Stimulated activated naive CD4-positive, alpha-beta T cell (primary cell): ENCODE data around the gene DENND2A.
"Not testable (repeated sequence)": the region's sequence is repeated elsewhere in the genome, so short reads cannot be mapped to it uniquely, and the experiment has no call there.

Experiments
- DNase-seq, 6 experiments: peaks; one replicate each; lab custom pipeline; 2025; lab: John Stamatoyannopoulos, UW

The DENND2A gene

GRCh38 chr7:140544388-140544826 is 96.2 kb downstream of the DENND2A start:
- DNase-seq = no peak

- DNase-seq = no peak
Observed at GRCh38 chr7:140542228-140542603, 98.4 kb downstream of the DENND2A start.

DNA sequence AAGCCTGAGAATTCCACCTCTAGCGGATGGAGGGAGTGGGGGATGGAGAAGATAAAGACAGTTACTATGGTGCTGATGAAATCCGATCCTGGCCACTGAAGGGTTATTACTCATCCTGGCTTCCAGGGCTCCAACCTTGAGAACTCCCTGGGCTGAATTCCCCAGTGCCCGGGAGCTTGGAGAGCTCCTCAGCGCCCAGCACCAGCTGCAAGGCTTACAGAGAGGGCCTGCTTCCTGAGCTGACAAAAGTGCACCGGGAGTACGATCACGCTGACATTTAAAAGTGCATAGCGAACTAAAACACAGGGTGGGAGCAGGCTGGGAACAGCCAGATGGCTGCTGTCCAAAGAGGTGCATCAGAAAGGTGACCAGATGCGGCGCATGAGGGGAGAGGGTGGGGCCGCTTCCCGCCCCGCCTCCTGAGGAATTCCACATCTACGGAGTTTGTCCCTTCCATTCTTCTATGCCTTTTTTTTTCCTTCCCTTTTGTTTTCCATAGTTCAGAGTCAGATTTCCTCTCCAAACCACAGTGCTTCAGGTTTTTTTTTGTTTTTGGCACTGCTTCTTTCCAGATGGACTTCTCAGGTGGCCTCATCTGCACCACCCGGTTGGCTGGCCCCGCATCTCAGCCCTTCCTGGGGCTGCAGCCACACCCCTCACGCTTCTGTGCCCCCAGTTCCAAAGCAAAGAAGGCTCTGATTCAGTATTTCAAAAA is 98.9 kb downstream of the DENND2A start:
- no peak for DNase-seq

DNA sequence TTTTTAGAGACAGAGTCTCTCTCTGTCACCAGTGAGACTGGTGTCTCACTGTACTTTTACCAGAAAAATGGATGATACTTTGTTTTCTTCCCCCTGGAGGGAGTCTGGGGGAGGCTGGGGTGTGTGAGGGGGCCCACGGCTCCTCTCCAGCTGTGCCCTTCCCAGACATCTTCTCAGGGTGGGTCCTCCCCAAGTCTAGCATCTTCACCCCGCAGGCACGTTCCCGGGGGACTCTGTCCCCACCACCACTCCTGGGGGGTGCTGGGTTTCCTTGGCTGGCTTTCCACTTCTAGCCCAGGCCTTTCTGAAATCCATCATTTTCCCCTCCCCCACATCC is 99.5 kb downstream of the DENND2A start:
- no peak for DNase-seq

- no peak for DNase-seq
Observed at GRCh38 chr7:140540136-140540777, 100.4 kb downstream of the DENND2A start.

DNA sequence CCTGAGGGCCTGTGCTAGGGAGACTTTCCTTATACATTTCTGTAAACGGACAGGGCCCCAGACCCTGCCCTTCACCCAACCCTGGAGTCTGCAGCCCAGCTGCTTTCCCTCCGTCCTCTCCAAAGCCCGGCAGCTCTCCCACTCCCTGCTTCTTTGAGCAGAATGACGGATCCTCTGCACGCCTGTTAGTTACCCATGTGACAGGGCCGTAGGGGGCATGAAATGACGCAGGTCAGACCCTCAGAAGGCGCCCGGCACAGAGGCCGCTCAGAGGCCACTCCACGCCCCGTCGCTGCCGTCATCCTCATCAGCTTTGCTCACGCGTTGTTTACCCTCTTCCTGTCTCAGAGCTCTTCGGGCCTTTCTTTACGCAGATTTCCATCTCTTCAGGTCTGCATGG is 101.2 kb downstream of the DENND2A start:
- no peak for DNase-seq

DNA sequence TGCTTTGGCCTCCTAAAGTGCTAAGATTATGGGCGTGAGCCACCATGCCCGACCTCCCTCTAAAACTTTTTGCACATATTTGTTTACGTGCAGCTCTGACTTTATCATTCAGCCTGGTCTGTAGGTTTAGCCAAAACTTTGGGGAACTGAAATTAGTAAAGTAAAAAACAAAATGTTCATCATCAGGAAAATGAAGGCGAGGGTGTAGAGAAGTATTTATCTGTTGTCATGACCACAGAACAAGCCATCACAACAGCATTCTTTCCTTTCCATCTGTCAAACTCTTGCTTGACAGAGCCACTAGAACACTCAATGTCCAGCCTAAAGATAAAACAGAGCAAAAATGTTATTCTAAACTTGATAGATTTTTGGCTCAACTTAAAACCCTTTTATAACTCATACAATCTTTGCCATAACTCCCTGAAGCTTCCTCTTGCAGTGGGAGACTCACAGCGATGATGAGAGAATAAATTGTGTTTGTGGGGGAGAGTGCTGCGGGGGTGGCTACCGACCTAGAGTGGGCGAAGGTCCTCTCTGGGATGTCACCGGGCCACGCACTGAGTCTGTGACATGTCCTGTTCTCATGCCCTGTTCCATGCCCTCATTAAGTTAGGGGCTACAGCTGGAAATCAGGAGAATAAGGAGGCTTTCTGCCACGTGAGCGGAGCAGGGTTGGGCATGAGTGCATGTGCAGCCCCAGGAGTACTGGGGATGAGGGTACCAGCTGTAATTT is 102.7 kb downstream of the DENND2A start:
- DNase-seq = no peak

DNA sequence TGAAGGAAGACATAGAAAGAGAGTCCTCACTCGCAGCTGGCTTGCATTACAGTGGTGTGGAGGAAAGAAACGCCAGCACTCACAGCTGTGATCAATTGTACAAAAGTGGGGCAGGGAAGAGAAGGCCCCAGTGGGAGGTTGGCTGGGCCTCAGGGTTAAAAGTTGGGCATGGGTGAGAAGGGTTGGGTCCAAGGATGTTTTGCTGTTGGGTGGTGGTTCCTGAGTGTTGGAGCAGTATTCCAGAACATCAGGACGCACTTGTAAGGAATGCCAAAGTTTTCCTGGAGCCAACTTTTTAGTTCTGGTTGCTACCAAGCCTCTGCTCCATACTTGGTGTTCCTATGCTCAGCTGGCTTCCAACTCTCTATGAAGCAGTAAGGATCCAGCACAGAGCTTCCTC is 105.9 kb downstream of the DENND2A start:
- no peak for DNase-seq

GRCh38 chr7:140533394-140533872 is 107.2 kb downstream of the DENND2A start:
- DNase-seq = no peak

GRCh38 chr7:140529428-140529827 is 111.2 kb downstream of the DENND2A start:
- not testable (repeated sequence) for DNase-seq

- no peak for DNase-seq
Observed at GRCh38 chr7:140526787-140527664, 113.6 kb downstream of the DENND2A start.

DNA sequence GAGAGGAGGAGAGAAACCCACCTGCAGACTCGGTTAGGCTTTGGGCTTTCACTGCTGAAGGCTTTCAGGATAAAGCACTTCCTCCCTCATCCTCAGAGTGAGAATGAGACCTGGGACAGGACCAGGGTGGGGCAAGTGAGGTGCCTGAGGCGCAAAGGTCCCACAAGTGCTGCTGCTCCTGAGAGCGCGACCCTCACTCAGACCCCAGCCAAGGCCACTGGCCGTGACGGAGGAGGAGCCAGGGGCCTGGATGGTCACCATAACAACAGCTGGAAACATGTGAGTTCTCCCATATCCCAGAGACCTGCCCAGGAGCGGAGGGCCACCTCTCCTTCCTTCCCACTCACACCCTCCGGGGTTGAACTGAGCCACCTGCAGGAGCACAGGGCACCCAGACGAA is 114.4 kb downstream of the DENND2A start:
- DNase-seq = no peak

DNA sequence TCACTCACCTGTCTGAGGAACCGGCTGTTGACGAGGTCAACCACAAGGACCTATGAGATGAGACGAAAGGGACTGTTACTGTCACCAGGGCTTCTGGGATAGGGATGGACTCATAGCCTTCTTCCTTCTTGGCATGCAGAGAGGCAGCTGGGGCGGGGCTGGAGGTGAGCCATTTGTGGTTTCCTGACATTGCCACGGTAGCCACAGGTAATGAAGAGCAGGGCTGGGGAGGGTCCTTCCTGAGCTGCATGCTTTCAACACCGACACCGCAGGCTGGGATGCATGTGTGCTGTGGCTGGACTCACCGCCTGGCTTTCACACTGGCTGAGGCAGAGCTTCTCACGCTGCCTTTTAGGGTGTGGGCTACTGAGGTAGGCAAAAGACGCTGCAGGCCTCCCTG is 114.9 kb downstream of the DENND2A start:
- DNase-seq = no peak

DNA sequence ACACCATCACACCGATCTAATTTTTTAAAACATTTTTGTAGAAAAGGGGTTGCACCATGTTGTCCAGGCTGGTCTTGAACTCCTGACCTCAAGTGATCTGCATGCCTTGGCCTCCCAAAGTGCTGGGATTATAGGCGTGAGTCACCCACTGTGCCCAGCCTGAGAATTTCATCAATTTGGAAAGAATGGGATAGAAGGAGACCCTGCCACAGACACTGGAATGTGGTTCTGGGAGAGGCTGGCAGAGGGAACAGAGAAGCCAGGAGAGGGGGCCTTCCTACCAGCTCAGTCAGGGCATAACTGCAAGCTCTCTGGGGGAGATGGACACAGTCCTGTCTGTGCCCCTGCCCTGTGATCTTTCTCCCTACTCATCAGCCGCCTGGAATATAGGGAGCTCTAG is 119.2 kb downstream of the DENND2A start:
- no peak for DNase-seq

DNA sequence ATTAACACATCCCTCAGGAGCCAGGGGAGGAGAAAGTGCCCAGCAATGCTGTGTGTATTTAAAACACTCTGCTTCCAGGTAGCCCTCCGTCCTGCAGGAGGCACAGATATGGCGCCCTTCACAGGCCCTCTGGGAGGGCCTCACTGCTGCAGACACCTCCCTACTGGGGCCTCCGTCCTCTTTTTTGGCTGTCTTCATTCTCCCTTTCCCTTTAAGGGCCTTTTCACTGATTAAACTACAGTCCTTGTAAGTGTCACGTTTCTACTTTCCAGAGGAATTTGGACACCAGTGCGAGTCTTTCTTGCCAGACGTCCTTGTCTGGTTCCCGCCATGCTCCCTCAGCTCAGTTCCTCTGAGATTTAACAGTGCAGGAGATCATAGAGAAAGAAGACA is 121.6 kb downstream of the DENND2A start:
- DNase-seq = no peak

- no peak for DNase-seq
Observed at GRCh38 chr7:140518370-140519006, 122.1 kb downstream of the DENND2A start.

DNA sequence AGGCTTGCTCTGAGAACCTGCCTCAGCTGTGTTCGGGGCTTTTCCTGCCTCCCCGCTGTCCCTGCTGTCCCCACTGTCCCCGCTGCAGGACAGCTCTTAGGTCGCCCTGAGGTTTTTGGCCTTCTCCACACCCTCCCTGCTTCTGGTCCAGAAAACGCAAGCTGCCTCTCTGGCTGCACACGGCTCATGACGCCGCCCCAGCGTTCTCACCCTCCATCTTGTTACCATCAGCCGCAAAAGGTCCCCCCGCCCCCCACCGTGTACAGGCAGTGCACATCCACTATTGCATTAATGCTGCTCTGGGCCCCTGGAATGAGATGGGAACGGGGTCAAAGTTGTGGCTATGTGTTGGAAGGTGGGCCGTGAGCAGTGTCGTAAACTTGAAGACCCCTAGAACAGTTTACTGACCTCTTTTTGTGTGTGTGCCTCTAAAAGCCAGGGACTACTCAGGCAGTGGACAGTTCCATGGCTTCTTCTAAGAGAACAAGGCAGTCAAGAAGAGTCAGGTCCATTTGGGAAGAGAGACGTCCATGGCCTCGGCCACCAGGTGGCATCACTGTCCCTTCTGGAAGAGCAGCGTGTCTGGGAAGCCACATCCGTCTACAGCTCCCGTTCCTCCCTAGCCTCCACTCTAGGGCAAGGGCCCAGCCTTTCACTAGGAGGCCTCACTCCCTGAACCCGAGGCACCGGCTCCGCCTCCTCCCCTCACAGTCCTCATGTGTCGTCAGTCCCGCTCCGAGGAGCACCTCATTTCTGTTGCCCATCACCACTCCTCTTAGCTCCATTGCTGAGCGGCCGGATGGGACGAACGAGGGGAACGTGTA is 122.9 kb downstream of the DENND2A start:
- peak in 5 of 6 experiments; percentile 22 to 53 (median 44) for DNase-seq

DNA sequence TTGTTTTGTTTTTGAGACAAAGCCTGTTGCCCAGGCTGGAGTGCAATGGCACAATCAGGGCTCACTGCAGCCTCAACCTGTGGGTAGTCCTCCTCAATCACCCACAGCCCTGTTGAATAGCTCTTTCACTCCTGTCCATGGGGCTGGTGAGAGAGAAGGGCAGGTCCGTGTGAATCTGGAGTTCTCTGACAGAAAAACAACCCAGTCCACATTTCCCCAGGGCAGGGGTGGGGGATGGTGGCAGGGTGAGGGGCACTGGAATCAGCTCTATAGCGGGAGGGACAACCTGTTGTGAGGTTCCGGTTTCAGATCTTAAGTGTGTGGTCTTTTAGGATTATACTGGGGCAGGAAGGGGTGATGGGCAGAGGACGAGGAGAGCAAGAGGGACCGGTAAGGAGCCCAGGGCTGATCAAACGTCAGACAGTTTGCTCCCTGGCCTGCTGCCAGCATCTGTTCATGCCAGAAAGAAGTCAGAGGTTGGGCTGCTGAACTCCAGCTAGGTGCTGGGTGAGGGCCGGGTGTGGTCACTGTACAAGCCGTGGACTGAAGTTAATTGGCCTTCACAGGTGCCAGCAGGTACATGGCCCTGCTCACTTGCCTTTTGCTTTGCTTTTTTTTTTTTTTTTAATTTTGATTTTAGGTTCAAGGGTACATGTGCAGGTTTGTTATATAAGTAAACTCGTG is 128.2 kb downstream of the DENND2A start:
- DNase-seq = no peak

DNA sequence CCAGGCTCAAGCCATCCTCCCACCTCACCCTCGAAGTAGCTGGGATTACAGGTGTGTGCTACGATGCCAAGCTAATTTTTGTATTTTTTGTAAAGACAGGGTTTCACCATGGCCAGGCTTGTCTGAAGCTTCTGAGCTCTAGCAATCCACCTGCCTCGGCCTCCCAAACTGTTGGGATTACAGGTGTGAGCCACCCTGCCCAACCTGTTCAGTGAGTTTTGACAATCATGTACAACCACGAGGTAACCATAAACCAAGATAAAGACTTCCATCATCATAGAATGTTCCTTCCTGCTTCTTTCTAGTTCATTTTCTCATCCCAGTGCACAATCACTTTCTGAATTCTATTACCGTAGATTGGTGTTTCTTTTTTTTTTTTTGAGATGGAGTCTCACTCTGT is 130.8 kb downstream of the DENND2A start:
- no peak for DNase-seq

DNA sequence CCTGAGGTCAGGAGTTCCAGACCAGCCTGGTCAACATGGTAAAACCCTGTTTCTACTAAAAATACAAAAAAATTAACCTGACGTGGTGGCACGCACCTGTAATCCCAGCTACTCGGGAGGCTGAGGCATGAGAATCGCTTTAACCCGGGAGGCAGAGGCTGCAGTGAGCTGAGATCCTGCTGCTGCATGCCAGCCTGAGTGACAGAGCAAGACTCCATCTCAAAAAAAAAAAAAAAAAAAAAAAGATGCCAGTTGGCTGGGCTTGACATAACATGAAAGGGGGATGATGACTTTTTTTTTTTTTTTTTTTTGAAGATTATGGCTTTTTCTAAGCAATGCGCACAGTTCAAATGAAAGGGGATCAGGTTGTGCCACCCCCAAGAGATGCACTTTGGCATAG is 133.1 kb downstream of the DENND2A start:
- not testable (repeated sequence) for DNase-seq
